IPS DF 6.9 (cell line): ENCODE measurements around the gene GRIA4.
"Not testable (repeated sequence)": the region's sequence is repeated elsewhere in the genome, so short reads cannot be mapped to it uniquely, and the experiment has no call there.

Source experiments
- DNase-seq: peaks from one replicate; pipeline ENCODE4 v3.0.0-alpha.2; 2013; ENCODE audit warnings: low read depth, low spot score
- H3K27ac ChIP-seq: one replicate; pipeline ENCODE4 v1.5.1; 2013; ENCODE audit warnings: low read length, control low read depth
- H3K27me3 ChIP-seq: 2 replicates; pipeline ENCODE4 v1.6.1; 2013; ENCODE audit warnings: mild to moderate bottlenecking, low read length; ENCODE audit not compliant: control insufficient read depth, insufficient read depth
- H3K36me3 ChIP-seq: 2 replicates; pipeline ENCODE4 v1.6.1; 2013; ENCODE audit warnings: low read length; ENCODE audit not compliant: control insufficient read depth, insufficient read depth
- H3K4me1 ChIP-seq: 2 replicates; pipeline ENCODE4 v1.6.1; 2013; ENCODE audit warnings: low read length; ENCODE audit not compliant: control insufficient read depth, insufficient read depth
- H3K4me3 ChIP-seq: 2 replicates; pipeline ENCODE4 v1.5.1; 2013; ENCODE audit warnings: mild to moderate bottlenecking, low read length
- H3K9me3 ChIP-seq: 2 replicates; pipeline ENCODE4 v1.6.1; 2013; ENCODE audit warnings: low read length, inconsistent platforms; ENCODE audit not compliant: control insufficient read depth, insufficient read depth
- WGBS: extraction: QIAGEN DNeasy Blood & Tissue Kit; methylation state at CpG from one replicate; pipeline ENCODE4 v1.1.7; 2013; ENCODE audit warnings: mixed read lengths, missing lambda C conversion rate; ENCODE audit not compliant: insufficient read length, insufficient coverage; 5-methylcytosine and 5-hydroxymethylcytosine counted together

Gene GRIA4

GRCh38 chr11:105878510-105878909 is 268.6 kb downstream of the GRIA4 start:
- Histone ChIP-seq H3K4me3 (no peak overlapping the region), H3K27me3 (no peaks in the 10 kb centered on the region), H3K27ac (no peak overlapping the region), H3K36me3 (no peaks in the 10 kb centered on the region), H3K4me1 (no peaks in the 10 kb centered on the region), H3K9me3 (no peaks in the 10 kb centered on the region)
- WGBS = no CpG with 5 or more reads among the region's 3 CpGs
- no peak for DNase-seq

DNA sequence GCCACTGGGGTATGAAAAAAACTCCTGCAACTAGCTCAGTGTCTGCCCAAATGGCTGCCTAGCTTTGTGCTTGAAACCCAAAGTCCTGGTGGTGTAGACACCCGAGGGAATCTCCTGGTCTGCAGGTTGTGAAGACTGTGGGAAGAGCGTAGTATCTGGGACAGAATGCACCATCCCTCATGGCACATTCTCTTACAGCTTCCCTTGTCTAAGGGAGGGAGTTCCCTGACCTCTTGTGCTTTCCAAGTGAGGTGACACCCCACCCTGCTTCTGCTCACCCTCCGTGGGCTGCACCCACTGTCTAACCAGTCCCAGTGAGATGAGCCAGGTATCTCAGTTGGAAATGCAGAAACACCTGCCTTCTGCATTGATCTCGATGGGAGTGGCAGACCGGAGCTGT is 269.1 kb downstream of the GRIA4 start:
- no CpG with 5 or more reads among the region's 5 CpGs for WGBS
- H3K4me1 ChIP-seq, H3K27ac ChIP-seq, DNase-seq, H3K4me3 ChIP-seq, H3K36me3 ChIP-seq, H3K27me3 ChIP-seq, H3K9me3 ChIP-seq: not testable (repeated sequence)

- no peaks in the 10 kb centered on the region for H3K4me1 ChIP-seq
- H3K9me3 ChIP-seq = no peaks in the 10 kb centered on the region
- H3K27me3 ChIP-seq = no peaks in the 10 kb centered on the region
- no peak for DNase-seq
- no peak overlapping the region for H3K27ac ChIP-seq
- no peaks in the 10 kb centered on the region for H3K36me3 ChIP-seq
- no peak overlapping the region for H3K4me3 ChIP-seq
These were observed 271.2 kb downstream of the GRIA4 start for GRCh38 chr11:105881027-105881426.

GRCh38 chr11:105884436-105884835 is 274.6 kb downstream of the GRIA4 start:
- Histone ChIP-seq H3K4me3 (no peak overlapping the region), H3K27ac (no peak overlapping the region), H3K4me1 (no peaks in the 10 kb centered on the region), H3K27me3 (no peaks in the 10 kb centered on the region), H3K9me3 (no peaks in the 10 kb centered on the region), H3K36me3 (no peaks in the 10 kb centered on the region)
- 100% methylated on average over 1 of the region's 3 CpGs for WGBS
- DNase-seq = no peak

- Histone ChIP-seq H3K4me3 (no peak overlapping the region), H3K36me3 (no peaks in the 10 kb centered on the region), H3K27me3 (no peaks in the 10 kb centered on the region), H3K4me1 (no peaks in the 10 kb centered on the region), H3K9me3 (no peaks in the 10 kb centered on the region), H3K27ac (no peak overlapping the region)
- DNase-seq = no peak
- WGBS = no CpG with 5 or more reads among the region's 2 CpGs
These were observed 281.8 kb downstream of the GRIA4 start for GRCh38 chr11:105891685-105892084.

DNA sequence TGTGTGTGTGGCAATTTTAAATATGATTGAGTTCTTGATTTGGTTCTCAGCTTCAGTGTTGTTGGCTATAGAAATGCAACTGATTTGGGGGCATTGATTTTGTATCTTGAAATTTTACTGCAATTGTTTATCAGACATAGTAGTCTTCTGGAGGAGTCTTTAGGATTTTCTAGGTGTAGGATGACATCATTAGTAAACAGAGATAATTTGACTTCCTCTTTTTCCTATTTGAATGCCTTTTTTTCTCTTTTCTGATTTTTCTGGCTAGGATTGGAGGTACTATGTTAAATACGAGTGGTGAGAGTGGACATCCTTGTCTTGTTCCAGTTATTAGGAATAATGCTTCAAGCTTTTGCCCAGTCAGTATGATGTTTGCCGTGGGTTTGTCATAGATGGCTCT is 287.3 kb downstream of the GRIA4 start:
- Histone ChIP-seq H3K27ac (no peak overlapping the region), H3K9me3 (no peaks in the 10 kb centered on the region), H3K4me1 (no peaks in the 10 kb centered on the region), H3K36me3 (no peaks in the 10 kb centered on the region), H3K27me3 (no peaks in the 10 kb centered on the region), H3K4me3 (no peak overlapping the region)
- DNase-seq = no peak
- no CpG with 5 or more reads among the region's 2 CpGs for WGBS

DNA sequence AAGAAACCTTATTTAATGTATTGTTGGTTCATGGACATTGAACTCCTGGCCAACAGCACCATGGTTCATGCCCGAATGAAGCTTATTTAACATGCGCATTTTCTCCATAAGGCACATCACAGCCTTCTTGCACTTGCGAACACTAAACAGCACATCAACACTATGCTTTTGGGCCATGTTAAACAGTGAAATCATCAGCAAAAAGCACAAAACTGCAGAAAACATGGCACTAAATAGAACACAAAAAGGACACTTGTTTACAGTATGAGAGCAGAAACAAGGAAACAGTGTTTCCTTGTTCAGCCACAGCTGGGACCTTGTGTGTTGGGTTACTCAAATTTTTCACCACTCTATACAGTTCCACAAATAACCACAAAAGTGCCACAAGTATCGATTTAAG is 289.9 kb downstream of the GRIA4 start:
- no peaks in the 10 kb centered on the region for H3K9me3 ChIP-seq
- H3K4me3 ChIP-seq = no peak overlapping the region
- no CpG with 5 or more reads among the region's 4 CpGs for WGBS
- no peaks in the 10 kb centered on the region for H3K27me3 ChIP-seq
- H3K36me3 ChIP-seq = no peaks in the 10 kb centered on the region
- no peaks in the 10 kb centered on the region for H3K4me1 ChIP-seq
- no peak overlapping the region for H3K27ac ChIP-seq
- DNase-seq = no peak

DNA sequence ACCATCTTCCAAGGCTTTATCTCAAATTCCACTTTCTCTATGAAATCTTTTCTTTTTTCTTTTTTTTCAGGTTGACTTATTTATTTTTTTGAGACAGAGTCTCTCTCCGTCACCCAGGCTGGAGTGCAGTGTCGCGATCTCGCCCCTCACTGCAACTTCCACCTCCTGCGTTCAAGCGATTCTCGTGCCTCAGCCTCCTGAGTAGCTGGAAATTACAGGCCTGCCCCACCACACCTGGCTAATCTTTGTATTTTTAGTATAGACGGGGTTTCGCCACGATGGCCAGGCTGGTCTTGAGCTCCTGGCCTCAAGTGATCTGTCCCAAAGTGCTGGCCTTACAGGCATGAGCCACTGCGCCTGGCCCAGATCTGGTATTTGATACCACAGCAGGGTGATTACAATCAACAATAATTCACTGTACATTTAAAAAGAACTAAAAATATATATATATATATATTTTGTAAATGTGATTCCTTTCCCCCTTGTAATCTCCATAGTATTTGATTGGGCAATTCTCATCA is 290.7 kb downstream of the GRIA4 start:
- WGBS = no CpG with 5 or more reads among the region's 11 CpGs
- no peaks in the 10 kb centered on the region for H3K36me3 ChIP-seq
- H3K4me3 ChIP-seq = no peak overlapping the region
- DNase-seq = no peak
- no peak overlapping the region for H3K27ac ChIP-seq
- H3K27me3 ChIP-seq = no peaks in the 10 kb centered on the region
- no peaks in the 10 kb centered on the region for H3K4me1 ChIP-seq
- no peaks in the 10 kb centered on the region for H3K9me3 ChIP-seq

GRCh38 chr11:105903113-105903512 is 293.2 kb downstream of the GRIA4 start:
- no peaks in the 10 kb centered on the region for H3K36me3 ChIP-seq
- WGBS = no CpG with 5 or more reads among the region's 2 CpGs
- H3K4me1 ChIP-seq = no peaks in the 10 kb centered on the region
- no peaks in the 10 kb centered on the region for H3K9me3 ChIP-seq
- H3K27ac ChIP-seq = no peak overlapping the region
- DNase-seq = no peak
- no peaks in the 10 kb centered on the region for H3K27me3 ChIP-seq
- H3K4me3 ChIP-seq = no peak overlapping the region

- Histone ChIP-seq H3K4me3 (no peak overlapping the region), H3K27me3 (no peaks in the 10 kb centered on the region), H3K9me3 (no peaks in the 10 kb centered on the region), H3K27ac (no peak overlapping the region), H3K36me3 (no peaks in the 10 kb centered on the region), H3K4me1 (no peaks in the 10 kb centered on the region)
- no CpG with 5 or more reads among the region's 5 CpGs for WGBS
- no peak for DNase-seq
These were observed 296.6 kb downstream of the GRIA4 start for GRCh38 chr11:105906517-105906916.

DNA sequence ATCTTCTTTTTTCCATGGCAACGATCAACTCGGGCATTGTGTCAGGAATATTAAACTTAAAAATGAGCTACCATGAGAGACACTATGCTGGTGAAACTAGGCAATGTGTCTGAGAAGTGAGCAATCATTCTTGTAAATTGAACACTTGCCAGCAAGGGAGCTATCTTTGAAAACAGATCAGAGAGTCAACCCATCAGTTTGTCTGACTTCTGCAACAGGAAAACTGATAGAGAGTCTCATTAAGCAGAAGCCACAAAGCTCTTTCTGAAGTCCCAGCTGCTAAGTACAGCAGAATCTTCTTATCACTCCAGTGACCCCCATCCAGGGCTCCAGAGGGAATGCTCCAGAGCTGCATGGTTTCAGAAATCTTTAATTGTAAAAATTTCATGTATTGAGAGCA is 297.4 kb downstream of the GRIA4 start:
- Histone ChIP-seq H3K27ac (no peak overlapping the region), H3K4me3 (no peak overlapping the region), H3K36me3 (no peaks in the 10 kb centered on the region), H3K4me1 (no peaks in the 10 kb centered on the region), H3K27me3 (no peaks in the 10 kb centered on the region), H3K9me3 (no peaks in the 10 kb centered on the region)
- no CpG with 5 or more reads among the region's 2 CpGs for WGBS
- DNase-seq = no peak
